GM12865 (cell line): Measurements from ENCODE around the gene MYO1E.
"Not testable (repeated sequence)": the region's sequence is repeated elsewhere in the genome, so short reads cannot be mapped to it uniquely, and the experiment has no call there.

Experiments
- DNase-seq: peaks from one replicate; pipeline ENCODE4 v3.0.0; 2010; ENCODE audit warnings: low read depth
- H3K4me3 ChIP-seq: 2 replicates; pipeline ENCODE4 v1.5.1; 2011; ENCODE audit warnings: mild to moderate bottlenecking, low read depth, low read length, control low read depth
- TF ChIP-seq, protein P1 (sequence below): IDR thresholded peaks from 2 replicates; pipeline ENCODE4 v1.5.1; 2011; ENCODE audit warnings: low read length, control low read depth, low read depth, inconsistent platforms; ENCODE audit not compliant: insufficient read depth; ENCODE audit errors: missing control alignments

MYO1E gene

DNA sequence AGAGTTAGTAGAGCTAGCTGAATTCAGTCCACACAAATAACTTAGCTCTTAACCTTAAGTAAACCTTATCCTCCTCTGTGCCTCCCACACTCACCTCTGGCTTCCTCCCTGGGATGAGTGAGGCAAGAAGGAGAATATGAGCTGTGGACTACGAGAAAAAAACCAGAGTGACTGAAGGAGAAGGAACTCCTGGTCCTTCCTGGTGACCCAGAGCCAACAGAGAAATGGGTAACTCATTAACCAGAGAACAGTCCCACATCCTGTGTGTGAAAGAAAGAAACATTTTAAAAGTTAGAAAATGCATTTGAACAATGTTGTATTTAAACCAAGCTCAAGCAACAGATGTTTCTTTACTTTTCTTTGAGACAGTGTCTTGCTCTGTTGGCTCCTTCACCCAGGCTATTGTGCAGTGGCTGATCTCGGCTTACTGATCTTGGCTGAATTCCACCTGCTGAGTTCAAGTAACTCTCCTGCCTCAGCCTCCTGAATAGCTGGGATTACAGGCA is 37.8 kb upstream of the MYO1E start:
- peak overlapping the region; percentile 29 for H3K4me3 ChIP-seq
- TF ChIP-seq, protein P1, sequence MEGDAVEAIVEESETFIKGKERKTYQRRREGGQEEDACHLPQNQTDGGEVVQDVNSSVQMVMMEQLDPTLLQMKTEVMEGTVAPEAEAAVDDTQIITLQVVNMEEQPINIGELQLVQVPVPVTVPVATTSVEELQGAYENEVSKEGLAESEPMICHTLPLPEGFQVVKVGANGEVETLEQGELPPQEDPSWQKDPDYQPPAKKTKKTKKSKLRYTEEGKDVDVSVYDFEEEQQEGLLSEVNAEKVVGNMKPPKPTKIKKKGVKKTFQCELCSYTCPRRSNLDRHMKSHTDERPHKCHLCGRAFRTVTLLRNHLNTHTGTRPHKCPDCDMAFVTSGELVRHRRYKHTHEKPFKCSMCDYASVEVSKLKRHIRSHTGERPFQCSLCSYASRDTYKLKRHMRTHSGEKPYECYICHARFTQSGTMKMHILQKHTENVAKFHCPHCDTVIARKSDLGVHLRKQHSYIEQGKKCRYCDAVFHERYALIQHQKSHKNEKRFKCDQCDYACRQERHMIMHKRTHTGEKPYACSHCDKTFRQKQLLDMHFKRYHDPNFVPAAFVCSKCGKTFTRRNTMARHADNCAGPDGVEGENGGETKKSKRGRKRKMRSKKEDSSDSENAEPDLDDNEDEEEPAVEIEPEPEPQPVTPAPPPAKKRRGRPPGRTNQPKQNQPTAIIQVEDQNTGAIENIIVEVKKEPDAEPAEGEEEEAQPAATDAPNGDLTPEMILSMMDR, result no peak
- peak; percentile 56 for DNase-seq

DNA sequence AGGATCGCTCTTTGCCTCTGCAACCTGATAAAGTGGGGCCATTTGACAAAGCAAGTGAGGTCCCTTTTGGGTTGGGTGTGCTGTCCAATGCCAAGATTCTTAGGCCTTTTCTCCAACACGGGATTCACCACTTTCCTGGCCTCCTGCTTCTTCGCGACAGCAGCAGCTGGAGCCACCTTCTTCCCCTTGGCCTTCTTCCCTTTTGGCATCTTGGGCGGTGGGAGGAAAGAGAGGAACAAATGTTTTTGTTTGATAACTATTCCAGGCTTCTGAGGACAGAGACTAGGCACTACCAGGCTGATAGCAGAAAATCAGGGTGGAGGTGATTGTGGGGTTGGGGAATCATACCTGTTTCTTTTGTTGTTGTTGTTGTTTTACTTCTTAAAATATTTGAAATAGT is 35.3 kb upstream of the MYO1E start:
- no peak for DNase-seq
- H3K4me3 ChIP-seq, result no peak overlapping the region

DNA sequence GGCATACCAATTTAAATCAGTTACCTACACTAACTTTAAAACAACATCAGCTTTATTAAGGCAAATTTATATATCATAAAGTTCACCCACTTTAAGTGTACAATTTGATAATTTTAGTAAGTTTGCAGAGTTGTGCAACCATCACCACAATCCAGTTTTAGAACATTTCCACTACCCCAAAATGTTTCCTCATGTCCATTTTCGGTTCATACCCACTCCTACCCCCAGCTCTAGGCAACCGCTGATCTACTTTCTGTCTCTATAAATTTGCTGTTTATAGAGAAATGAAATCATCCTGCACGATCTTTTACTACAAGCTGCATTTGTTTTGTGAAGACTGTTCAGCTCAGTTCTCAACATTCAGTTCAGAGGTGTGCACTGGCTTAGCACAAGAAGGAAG is 33.8 kb upstream of the MYO1E start:
- no peak overlapping the region for H3K4me3 ChIP-seq
- DNase-seq, result peak; percentile 64
- TF ChIP-seq, protein P1, result no peak

More for the DNA sequence above, 35.3 kb upstream of the MYO1E start:
- TF ChIP-seq, protein P1, result no peak

DNA sequence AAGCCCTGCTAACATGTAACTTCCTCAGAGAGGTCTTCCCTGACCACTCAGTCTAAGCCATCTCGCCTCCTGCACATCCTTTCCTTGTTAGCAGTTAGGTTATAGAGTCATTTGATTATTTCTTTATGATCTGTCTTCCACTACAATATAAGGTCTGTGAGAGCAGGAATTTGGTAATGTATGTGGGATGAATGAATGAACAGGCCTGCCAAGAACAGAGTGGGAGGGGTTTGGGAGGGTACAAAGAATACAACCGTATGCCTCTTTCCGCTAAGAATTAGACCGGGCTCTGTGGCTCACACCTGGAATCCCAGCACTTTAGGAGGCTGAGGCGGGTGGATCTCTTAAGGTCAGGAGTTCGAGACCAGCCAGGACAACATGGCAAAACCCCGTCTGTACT is 32.4 kb upstream of the MYO1E start:
- H3K4me3 ChIP-seq, result no peak overlapping the region
- no peak for DNase-seq
- TF ChIP-seq, protein P1, result no peak

DNA sequence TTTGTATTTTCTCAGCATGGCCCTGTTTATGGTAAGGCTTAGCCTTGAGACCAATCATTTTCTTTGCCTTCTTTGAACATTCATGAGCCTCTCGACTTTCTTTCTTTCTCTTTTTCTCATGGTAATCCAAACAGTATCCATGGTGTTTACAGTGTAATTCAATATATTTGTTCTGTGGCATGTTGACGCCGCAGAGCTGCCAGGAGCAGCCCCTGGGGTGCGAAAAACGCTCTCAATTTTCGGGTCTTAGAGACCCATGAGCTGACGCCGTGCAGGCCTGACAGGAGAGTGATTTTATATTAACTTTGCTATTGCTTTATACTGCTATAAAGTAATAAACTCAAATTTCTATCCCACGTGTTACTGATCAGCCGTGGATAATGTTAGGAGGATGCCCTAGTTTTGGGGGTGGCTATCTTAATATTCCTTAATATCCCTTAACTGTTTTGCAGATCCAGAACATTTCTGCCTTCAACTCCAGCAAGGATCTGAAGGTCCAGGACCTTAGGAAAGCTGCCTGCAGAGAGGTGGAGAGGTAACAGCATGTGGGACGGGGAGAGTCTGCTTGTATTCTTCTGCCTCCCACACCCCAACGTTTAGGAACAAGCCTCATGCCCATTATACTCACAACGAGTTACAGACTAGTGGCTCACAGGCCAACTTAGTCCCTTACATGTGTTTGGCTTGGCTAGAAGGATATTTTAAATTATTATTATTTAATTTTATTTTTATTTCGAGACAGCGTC is 29.3 kb upstream of the MYO1E start:
- TF ChIP-seq, protein P1, result no peak

DNA sequence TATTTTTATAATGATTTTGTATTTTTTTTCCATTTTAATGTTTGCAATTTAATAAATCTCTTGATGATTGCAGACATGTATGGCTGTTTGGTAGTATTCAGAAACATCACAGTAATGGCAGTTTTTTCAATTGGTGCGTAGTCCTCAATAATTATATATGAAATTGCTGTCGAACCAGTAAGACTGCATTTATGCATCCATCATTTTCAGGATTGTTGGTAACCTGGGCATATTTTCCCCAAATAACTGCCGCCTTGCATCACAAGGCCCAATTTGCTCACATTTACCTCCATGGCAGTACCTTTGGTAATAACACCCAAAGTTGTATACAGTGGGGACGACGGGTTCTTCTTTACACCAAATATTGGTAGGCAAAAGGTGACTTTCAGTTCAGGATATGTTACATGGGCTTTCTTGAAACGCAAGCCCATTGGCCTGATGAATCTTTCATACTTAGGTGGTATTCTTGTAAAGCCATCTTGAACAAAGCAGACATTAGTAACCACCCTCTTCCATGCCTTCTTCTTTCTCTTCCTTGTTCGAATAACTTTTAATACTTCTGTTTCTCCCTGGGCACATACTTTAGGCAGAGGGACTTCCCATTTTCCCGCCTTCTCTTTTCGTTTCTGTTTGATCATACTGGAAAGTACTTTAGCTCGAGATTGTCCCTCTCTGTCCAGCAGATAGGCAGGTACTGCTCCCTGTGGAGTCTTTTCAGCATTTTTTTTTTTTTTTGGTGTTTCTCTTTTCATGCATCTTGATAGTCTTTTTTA is 28.6 kb upstream of the MYO1E start:
- H3K4me3 ChIP-seq, DNase-seq: not testable (repeated sequence)

More for the DNA sequence above, 29.3 kb upstream of the MYO1E start:
- DNase-seq, result no peak
- no peak overlapping the region for H3K4me3 ChIP-seq

DNA sequence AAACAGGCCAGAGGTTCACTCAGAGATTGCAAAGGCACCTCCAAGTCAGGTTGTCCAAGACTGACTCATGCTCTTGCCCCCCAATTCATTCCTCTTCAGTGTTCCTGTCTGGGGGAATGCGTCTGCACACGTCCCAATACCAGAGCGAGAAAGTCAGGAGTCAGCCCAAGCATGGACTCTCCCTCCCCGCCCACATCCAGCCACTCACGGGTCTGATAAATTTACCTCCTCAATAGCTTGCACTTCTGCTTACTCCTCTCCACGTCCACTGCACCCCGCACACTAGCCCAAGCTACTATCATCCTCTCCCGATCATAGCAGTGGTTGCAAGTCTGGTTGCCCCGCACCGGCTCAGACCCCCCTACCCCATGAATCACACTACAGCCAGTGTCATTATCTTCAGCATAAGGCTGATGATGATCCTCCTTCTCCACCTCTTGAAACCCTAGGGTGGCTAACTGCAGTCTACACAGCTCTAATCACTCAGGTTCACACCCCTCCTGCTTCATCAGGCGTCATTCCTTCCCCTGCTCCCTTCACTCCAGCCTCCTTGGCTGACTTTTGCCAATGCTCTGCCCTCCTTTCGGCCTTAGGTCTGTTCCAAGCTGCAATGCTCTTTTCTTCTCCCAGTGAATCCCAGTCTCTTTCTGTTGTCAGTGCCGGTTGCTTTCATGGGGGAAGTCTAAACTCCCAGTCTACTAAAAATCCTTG is 27.6 kb upstream of the MYO1E start:
- peak; percentile 40 for DNase-seq
- peak overlapping the region; percentile 18 for H3K4me3 ChIP-seq
- TF ChIP-seq, protein P1, result no peak
